ENCODE data around the gene PIAS4.

PIAS4 gene

GRCh38 chr19:4015705-4016402, 8.3 kb downstream of the PIAS4 start:
- Histone ChIP-seq H3K36me3 (ENCODE audit: control insufficient read depth in 2 of 2, insufficient read depth in 2 of 2, low read length in 2 of 2) (peaks cover 6 to 11% of the 10 kb centered on the region in 2 donors), H3K4me3 (ENCODE audit: low read length in 2 of 2) (peak overlapping the region; percentile 7 to 60), H3K4me1 (ENCODE audit: control insufficient read depth, insufficient read depth, low read length) (peaks cover 65% of the 10 kb centered on the region), H3K27me3 (ENCODE audit: control insufficient read depth in 1 of 2, insufficient read depth in 2 of 2, low read length in 2 of 2) (no peaks in the 10 kb centered on the region), H3K9ac (ENCODE audit: low read length in 2 of 2) (peak overlapping the region; percentile 55 to 56), H3K27ac (ENCODE audit: low read length) (peak overlapping the region; percentile 82), H3K9me3 (ENCODE audit: control insufficient read depth in 2 of 2, low read length in 2 of 2) (no peaks in the 10 kb centered on the region)

- H3K9me3 ChIP-seq (ENCODE audit: control insufficient read depth in 2 of 2, low read length in 2 of 2), result no peaks in the 10 kb centered on the region
- peak overlapping the region in 1 of 2 donors; percentile 60 for H3K4me3 ChIP-seq (ENCODE audit: low read length in 2 of 2)
- H3K36me3 ChIP-seq (ENCODE audit: control insufficient read depth in 2 of 2, insufficient read depth in 2 of 2, low read length in 2 of 2), result peaks cover 6 to 9% of the 10 kb centered on the region in 2 donors
- H3K9ac ChIP-seq (ENCODE audit: low read length in 2 of 2), result no peak overlapping the region
- H3K27me3 ChIP-seq (ENCODE audit: control insufficient read depth in 1 of 2, insufficient read depth in 2 of 2, low read length in 2 of 2), result no peaks in the 10 kb centered on the region
- peak overlapping the region; percentile 82 for H3K27ac ChIP-seq (ENCODE audit: low read length)
- H3K4me1 ChIP-seq (ENCODE audit: control insufficient read depth, insufficient read depth, low read length), result peaks cover 59% of the 10 kb centered on the region
Observed at GRCh38 chr19:4016486-4016885, 8.9 kb downstream of the PIAS4 start.

- no peak overlapping the region for H3K4me3 ChIP-seq (ENCODE audit: low read length in 2 of 2)
- no peak overlapping the region for H3K9ac ChIP-seq (ENCODE audit: low read length in 2 of 2)
- peaks cover 6 to 9% of the 10 kb centered on the region in 2 donors for H3K36me3 ChIP-seq (ENCODE audit: control insufficient read depth in 2 of 2, insufficient read depth in 2 of 2, low read length in 2 of 2)
- peaks cover 55% of the 10 kb centered on the region for H3K4me1 ChIP-seq (ENCODE audit: control insufficient read depth, insufficient read depth, low read length)
- H3K27me3 ChIP-seq (ENCODE audit: control insufficient read depth in 1 of 2, insufficient read depth in 2 of 2, low read length in 2 of 2), result no peaks in the 10 kb centered on the region
- H3K27ac ChIP-seq (ENCODE audit: low read length), result peak overlapping the region; percentile 82
- H3K9me3 ChIP-seq (ENCODE audit: control insufficient read depth in 2 of 2, low read length in 2 of 2), result no peaks in the 10 kb centered on the region
Observed at GRCh38 chr19:4016903-4017638, 9.5 kb downstream of the PIAS4 start.

- no peak overlapping the region for H3K9ac ChIP-seq (ENCODE audit: low read length in 2 of 2)
- H3K9me3 ChIP-seq (ENCODE audit: control insufficient read depth in 2 of 2, low read length in 2 of 2), result no peaks in the 10 kb centered on the region
- peaks cover 46% of the 10 kb centered on the region for H3K4me1 ChIP-seq (ENCODE audit: control insufficient read depth, insufficient read depth, low read length)
- peaks cover 3 to 9% of the 10 kb centered on the region in 2 donors for H3K36me3 ChIP-seq (ENCODE audit: control insufficient read depth in 2 of 2, insufficient read depth in 2 of 2, low read length in 2 of 2)
- no peak overlapping the region for H3K4me3 ChIP-seq (ENCODE audit: low read length in 2 of 2)
- H3K27me3 ChIP-seq (ENCODE audit: control insufficient read depth in 1 of 2, insufficient read depth in 2 of 2, low read length in 2 of 2), result no peaks in the 10 kb centered on the region
- no peak overlapping the region for H3K27ac ChIP-seq (ENCODE audit: low read length)
Observed at GRCh38 chr19:4018140-4018613, 10.6 kb downstream of the PIAS4 start.

- Histone ChIP-seq H3K36me3 (ENCODE audit: control insufficient read depth in 2 of 2, insufficient read depth in 2 of 2, low read length in 2 of 2) (peaks cover 0 to 2% of the 10 kb centered on the region in 2 donors), H3K4me3 (ENCODE audit: low read length in 2 of 2) (peak overlapping the region in 1 of 2 donors; percentile 15), H3K4me1 (ENCODE audit: control insufficient read depth, insufficient read depth, low read length) (peaks cover 39% of the 10 kb centered on the region), H3K9ac (ENCODE audit: low read length in 2 of 2) (no peak overlapping the region), H3K27me3 (ENCODE audit: control insufficient read depth in 1 of 2, insufficient read depth in 2 of 2, low read length in 2 of 2) (no peaks in the 10 kb centered on the region), H3K9me3 (ENCODE audit: control insufficient read depth in 2 of 2, low read length in 2 of 2) (no peaks in the 10 kb centered on the region), H3K27ac (ENCODE audit: low read length) (peak overlapping the region; percentile 41)
Observed at GRCh38 chr19:4018775-4019504, 11.4 kb downstream of the PIAS4 start.

GRCh38 chr19:4019578-4019977, 12.0 kb downstream of the PIAS4 start:
- Histone ChIP-seq H3K4me3 (ENCODE audit: low read length in 2 of 2) (peak overlapping the region in 1 of 2 donors; percentile 15), H3K9ac (ENCODE audit: low read length in 2 of 2) (no peak overlapping the region), H3K27me3 (ENCODE audit: control insufficient read depth in 1 of 2, insufficient read depth in 2 of 2, low read length in 2 of 2) (no peaks in the 10 kb centered on the region), H3K27ac (ENCODE audit: low read length) (peak overlapping the region; percentile 41), H3K36me3 (ENCODE audit: control insufficient read depth in 2 of 2, insufficient read depth in 2 of 2, low read length in 2 of 2) (peaks cover 0 to 5% of the 10 kb centered on the region in 2 donors), H3K4me1 (ENCODE audit: control insufficient read depth, insufficient read depth, low read length) (peaks cover 32% of the 10 kb centered on the region), H3K9me3 (ENCODE audit: control insufficient read depth in 2 of 2, low read length in 2 of 2) (no peaks in the 10 kb centered on the region)

GRCh38 chr19:4023600-4024398, 16.3 kb downstream of the PIAS4 start:
- Histone ChIP-seq H3K4me1 (ENCODE audit: control insufficient read depth, insufficient read depth, low read length) (peaks cover 8% of the 10 kb centered on the region), H3K9me3 (ENCODE audit: control insufficient read depth in 2 of 2, low read length in 2 of 2) (no peaks in the 10 kb centered on the region), H3K9ac (ENCODE audit: low read length in 2 of 2) (no peak overlapping the region), H3K27me3 (ENCODE audit: control insufficient read depth in 1 of 2, insufficient read depth in 2 of 2, low read length in 2 of 2) (no peaks in the 10 kb centered on the region), H3K27ac (ENCODE audit: low read length) (no peak overlapping the region), H3K36me3 (ENCODE audit: control insufficient read depth in 2 of 2, insufficient read depth in 2 of 2, low read length in 2 of 2) (peaks cover 19 to 23% of the 10 kb centered on the region in 2 donors), H3K4me3 (ENCODE audit: low read length in 2 of 2) (no peak overlapping the region)

GRCh38 chr19:4025317-4025716, 17.8 kb downstream of the PIAS4 start:
- Histone ChIP-seq H3K9me3 (ENCODE audit: control insufficient read depth in 2 of 2, low read length in 2 of 2) (no peaks in the 10 kb centered on the region), H3K27me3 (ENCODE audit: control insufficient read depth in 1 of 2, insufficient read depth in 2 of 2, low read length in 2 of 2) (no peaks in the 10 kb centered on the region), H3K9ac (ENCODE audit: low read length in 2 of 2) (no peak overlapping the region), H3K4me1 (ENCODE audit: control insufficient read depth, insufficient read depth, low read length) (no peaks in the 10 kb centered on the region), H3K27ac (ENCODE audit: low read length) (no peak overlapping the region), H3K4me3 (ENCODE audit: low read length in 2 of 2) (no peak overlapping the region), H3K36me3 (ENCODE audit: control insufficient read depth in 2 of 2, insufficient read depth in 2 of 2, low read length in 2 of 2) (peaks cover 19 to 28% of the 10 kb centered on the region in 2 donors)

- Histone ChIP-seq H3K27me3 (ENCODE audit: control insufficient read depth in 1 of 2, insufficient read depth in 2 of 2, low read length in 2 of 2) (no peaks in the 10 kb centered on the region), H3K4me3 (ENCODE audit: low read length in 2 of 2) (no peak overlapping the region), H3K9ac (ENCODE audit: low read length in 2 of 2) (no peak overlapping the region), H3K36me3 (ENCODE audit: control insufficient read depth in 2 of 2, insufficient read depth in 2 of 2, low read length in 2 of 2) (peaks cover 24 to 31% of the 10 kb centered on the region in 2 donors), H3K27ac (ENCODE audit: low read length) (no peak overlapping the region), H3K4me1 (ENCODE audit: control insufficient read depth, insufficient read depth, low read length) (peaks cover under 1% of the 10 kb centered on the region), H3K9me3 (ENCODE audit: control insufficient read depth in 2 of 2, low read length in 2 of 2) (no peaks in the 10 kb centered on the region)
Observed at GRCh38 chr19:4027146-4027545, 19.6 kb downstream of the PIAS4 start.

Data from stomach smooth muscle (tissue), 2 donors.